Liver (tissue), 3 donors: ENCODE results near the gene NFIB.

Source experiments
- EGR1 ChIP-seq, 2 donors: IDR thresholded peaks; 2 replicates each; pipeline ENCODE4 v1.6.1; 2016 to 2018; ENCODE audit warnings: antibody characterized with exemption in 2 of 2, low read depth in 2 of 2
- FOXA1 ChIP-seq: IDR thresholded peaks from 2 replicates; pipeline ENCODE4 v1.6.1; 2016; ENCODE audit warnings: antibody characterized with exemption
- GABPA ChIP-seq, 2 donors: IDR thresholded peaks in 1 of 2; conservative IDR thresholded peaks in 1 of 2; 2 replicates each; pipeline ENCODE4 v1.6.1; 2016; ENCODE audit warnings: antibody characterized with exemption in 2 of 2, mild to moderate bottlenecking in 1 of 2, moderate library complexity in 1 of 2
- JUND ChIP-seq, 2 donors: IDR thresholded peaks; 2 replicates each; pipeline ENCODE4 v1.6.1; 2016; ENCODE audit warnings: antibody characterized with exemption in 2 of 2
- RAD21 ChIP-seq, 2 donors: IDR thresholded peaks; 2 replicates each; pipeline ENCODE4 v1.6.1; 2016; ENCODE audit warnings: antibody characterized with exemption in 2 of 2, mild to moderate bottlenecking in 2 of 2
- TAF1 ChIP-seq: conservative IDR thresholded peaks from 2 replicates; pipeline ENCODE4 v1.6.1; 2016; ENCODE audit warnings: antibody characterized with exemption, mild to moderate bottlenecking
- YY1 ChIP-seq: IDR thresholded peaks from 2 replicates; pipeline ENCODE4 v1.6.1; 2016; ENCODE audit warnings: antibody characterized with exemption, mild to moderate bottlenecking
- TF ChIP-seq, protein P1 (sequence below): fragments of 150-350 bp; IDR thresholded peaks from 2 replicates; pipeline ENCODE4 v1.5.1; 2017; ENCODE audit warnings: improper control_type of control experiment, low read depth, low read length; ENCODE audit not compliant: missing input control
- TF ChIP-seq, protein P2 (sequence below): IDR thresholded peaks from 2 replicates; pipeline ENCODE4 v1.6.1; 2016; ENCODE audit warnings: antibody characterized with exemption
- TF ChIP-seq, protein P3 (sequence below): IDR thresholded peaks from 2 replicates; pipeline ENCODE4 v1.6.1; 2016; ENCODE audit warnings: antibody characterized with exemption
- TF ChIP-seq, protein P4 (sequence below): IDR thresholded peaks from 2 replicates; pipeline ENCODE4 v1.6.1; 2016; ENCODE audit warnings: antibody characterized with exemption, mild to moderate bottlenecking
- TF ChIP-seq, protein P5 (sequence below): IDR thresholded peaks from 2 replicates; pipeline ENCODE4 v1.6.1; 2016; ENCODE audit warnings: antibody characterized with exemption
- donor health status: healthy.
- donor health status: healthy.

DNA sequence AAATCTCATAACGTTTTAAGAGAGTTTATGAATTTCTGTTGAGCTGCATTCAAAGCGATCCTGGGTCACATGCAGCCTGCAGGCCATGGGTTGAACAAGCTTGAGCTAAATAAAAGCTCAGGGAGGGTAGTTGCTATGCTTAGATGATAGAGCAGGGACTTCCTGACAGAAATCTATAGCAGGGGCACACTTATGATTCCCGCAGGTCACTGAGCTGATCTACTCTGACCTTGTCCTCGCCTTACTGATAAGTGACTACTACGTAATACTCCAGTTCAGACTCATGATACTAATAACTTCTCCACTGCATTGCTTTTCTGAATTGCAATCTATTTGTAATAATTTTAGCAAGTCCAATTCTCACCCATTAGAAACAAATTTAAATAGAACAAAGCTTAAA, 90.9 kb downstream of the NFIB start:
- TF ChIP-seq GABPA (IDR thresholded peaks at IDR 0.05 in 1 of 2, conservative IDR thresholded peaks at IDR 0.05 in 1 of 2) (no peak), JUND (IDR thresholded peaks at IDR 0.05) (no peak), YY1 (no peak), TAF1 (no peak), FOXA1 (no peak), RAD21 (IDR thresholded peaks at IDR 0.05) (no peak), EGR1 (IDR thresholded peaks at IDR 0.05; ENCODE audit: low read depth in 2 of 2) (no peak)
- TF ChIP-seq, protein P1, sequence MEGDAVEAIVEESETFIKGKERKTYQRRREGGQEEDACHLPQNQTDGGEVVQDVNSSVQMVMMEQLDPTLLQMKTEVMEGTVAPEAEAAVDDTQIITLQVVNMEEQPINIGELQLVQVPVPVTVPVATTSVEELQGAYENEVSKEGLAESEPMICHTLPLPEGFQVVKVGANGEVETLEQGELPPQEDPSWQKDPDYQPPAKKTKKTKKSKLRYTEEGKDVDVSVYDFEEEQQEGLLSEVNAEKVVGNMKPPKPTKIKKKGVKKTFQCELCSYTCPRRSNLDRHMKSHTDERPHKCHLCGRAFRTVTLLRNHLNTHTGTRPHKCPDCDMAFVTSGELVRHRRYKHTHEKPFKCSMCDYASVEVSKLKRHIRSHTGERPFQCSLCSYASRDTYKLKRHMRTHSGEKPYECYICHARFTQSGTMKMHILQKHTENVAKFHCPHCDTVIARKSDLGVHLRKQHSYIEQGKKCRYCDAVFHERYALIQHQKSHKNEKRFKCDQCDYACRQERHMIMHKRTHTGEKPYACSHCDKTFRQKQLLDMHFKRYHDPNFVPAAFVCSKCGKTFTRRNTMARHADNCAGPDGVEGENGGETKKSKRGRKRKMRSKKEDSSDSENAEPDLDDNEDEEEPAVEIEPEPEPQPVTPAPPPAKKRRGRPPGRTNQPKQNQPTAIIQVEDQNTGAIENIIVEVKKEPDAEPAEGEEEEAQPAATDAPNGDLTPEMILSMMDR = no peak
- TF ChIP-seq, protein P2, sequence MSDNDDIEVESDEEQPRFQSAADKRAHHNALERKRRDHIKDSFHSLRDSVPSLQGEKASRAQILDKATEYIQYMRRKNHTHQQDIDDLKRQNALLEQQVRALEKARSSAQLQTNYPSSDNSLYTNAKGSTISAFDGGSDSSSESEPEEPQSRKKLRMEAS = no peak
- TF ChIP-seq, protein P3, sequence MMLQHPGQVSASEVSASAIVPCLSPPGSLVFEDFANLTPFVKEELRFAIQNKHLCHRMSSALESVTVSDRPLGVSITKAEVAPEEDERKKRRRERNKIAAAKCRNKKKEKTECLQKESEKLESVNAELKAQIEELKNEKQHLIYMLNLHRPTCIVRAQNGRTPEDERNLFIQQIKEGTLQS = no peak
- TF ChIP-seq, protein P4, sequence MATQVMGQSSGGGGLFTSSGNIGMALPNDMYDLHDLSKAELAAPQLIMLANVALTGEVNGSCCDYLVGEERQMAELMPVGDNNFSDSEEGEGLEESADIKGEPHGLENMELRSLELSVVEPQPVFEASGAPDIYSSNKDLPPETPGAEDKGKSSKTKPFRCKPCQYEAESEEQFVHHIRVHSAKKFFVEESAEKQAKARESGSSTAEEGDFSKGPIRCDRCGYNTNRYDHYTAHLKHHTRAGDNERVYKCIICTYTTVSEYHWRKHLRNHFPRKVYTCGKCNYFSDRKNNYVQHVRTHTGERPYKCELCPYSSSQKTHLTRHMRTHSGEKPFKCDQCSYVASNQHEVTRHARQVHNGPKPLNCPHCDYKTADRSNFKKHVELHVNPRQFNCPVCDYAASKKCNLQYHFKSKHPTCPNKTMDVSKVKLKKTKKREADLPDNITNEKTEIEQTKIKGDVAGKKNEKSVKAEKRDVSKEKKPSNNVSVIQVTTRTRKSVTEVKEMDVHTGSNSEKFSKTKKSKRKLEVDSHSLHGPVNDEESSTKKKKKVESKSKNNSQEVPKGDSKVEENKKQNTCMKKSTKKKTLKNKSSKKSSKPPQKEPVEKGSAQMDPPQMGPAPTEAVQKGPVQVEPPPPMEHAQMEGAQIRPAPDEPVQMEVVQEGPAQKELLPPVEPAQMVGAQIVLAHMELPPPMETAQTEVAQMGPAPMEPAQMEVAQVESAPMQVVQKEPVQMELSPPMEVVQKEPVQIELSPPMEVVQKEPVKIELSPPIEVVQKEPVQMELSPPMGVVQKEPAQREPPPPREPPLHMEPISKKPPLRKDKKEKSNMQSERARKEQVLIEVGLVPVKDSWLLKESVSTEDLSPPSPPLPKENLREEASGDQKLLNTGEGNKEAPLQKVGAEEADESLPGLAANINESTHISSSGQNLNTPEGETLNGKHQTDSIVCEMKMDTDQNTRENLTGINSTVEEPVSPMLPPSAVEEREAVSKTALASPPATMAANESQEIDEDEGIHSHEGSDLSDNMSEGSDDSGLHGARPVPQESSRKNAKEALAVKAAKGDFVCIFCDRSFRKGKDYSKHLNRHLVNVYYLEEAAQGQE = no peak
- TF ChIP-seq, protein P5, sequence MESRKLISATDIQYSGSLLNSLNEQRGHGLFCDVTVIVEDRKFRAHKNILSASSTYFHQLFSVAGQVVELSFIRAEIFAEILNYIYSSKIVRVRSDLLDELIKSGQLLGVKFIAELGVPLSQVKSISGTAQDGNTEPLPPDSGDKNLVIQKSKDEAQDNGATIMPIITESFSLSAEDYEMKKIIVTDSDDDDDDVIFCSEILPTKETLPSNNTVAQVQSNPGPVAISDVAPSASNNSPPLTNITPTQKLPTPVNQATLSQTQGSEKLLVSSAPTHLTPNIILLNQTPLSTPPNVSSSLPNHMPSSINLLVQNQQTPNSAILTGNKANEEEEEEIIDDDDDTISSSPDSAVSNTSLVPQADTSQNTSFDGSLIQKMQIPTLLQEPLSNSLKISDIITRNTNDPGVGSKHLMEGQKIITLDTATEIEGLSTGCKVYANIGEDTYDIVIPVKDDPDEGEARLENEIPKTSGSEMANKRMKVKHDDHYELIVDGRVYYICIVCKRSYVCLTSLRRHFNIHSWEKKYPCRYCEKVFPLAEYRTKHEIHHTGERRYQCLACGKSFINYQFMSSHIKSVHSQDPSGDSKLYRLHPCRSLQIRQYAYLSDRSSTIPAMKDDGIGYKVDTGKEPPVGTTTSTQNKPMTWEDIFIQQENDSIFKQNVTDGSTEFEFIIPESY = no peak
